GM18499 (cell line): ENCODE results near the gene TRPV3.
"Not testable (repeated sequence)": the region's sequence is repeated elsewhere in the genome, so short reads cannot be mapped to it uniquely, and the experiment has no call there.

ENCODE experiments used
- ATAC-seq: cut with Tn5 transposase; IDR thresholded peaks from one replicate; pipeline ENCODE4 v1.9.1; 2021; ENCODE audit warnings: moderate number of reproducible peaks; ENCODE audit not compliant: insufficient read depth, unreplicated experiment

The TRPV3 gene

GRCh38 chr17:3557768-3558583 is at the start of gene TRPV3:
Gene TRPV3 (minus strand): TSS chr17:3557812. CDS start chr17:3554850, 2,962 bp downstream.
- no peak for ATAC-seq

GRCh38 chr17:3603870-3604259 is 46.3 kb upstream of the TRPV3 start:
- ATAC-seq, result no peak

- no peak for ATAC-seq
Measured at GRCh38 chr17:3603119-3603869, 45.7 kb upstream of the TRPV3 start.

- no peak for ATAC-seq
Measured at GRCh38 chr17:3602499-3602898, 44.9 kb upstream of the TRPV3 start.

GRCh38 chr17:3600529-3601205 is 43.1 kb upstream of the TRPV3 start:
- ATAC-seq, result no peak

- no peak for ATAC-seq
Measured at GRCh38 chr17:3598078-3598477, 40.5 kb upstream of the TRPV3 start.

GRCh38 chr17:3596804-3597464 is 39.3 kb upstream of the TRPV3 start:
- no peak for ATAC-seq

- ATAC-seq, result no peak
Measured at GRCh38 chr17:3594976-3595375, 37.4 kb upstream of the TRPV3 start.

- ATAC-seq, result no peak
Measured at GRCh38 chr17:3594051-3594800, 36.6 kb upstream of the TRPV3 start.

- no peak for ATAC-seq
Measured at GRCh38 chr17:3593384-3593783, 35.8 kb upstream of the TRPV3 start.

GRCh38 chr17:3592216-3592860 is 34.7 kb upstream of the TRPV3 start:
- no peak for ATAC-seq

- ATAC-seq, result no peak
Measured at GRCh38 chr17:3590768-3591167, 33.2 kb upstream of the TRPV3 start.

- no peak for ATAC-seq
Measured at GRCh38 chr17:3590231-3590630, 32.6 kb upstream of the TRPV3 start.

- ATAC-seq, result no peak
Measured at GRCh38 chr17:3589784-3590183, 32.2 kb upstream of the TRPV3 start.

GRCh38 chr17:3585826-3586225 is 28.2 kb upstream of the TRPV3 start:
- ATAC-seq, result no peak

- no peak for ATAC-seq
Measured at GRCh38 chr17:3583456-3583855, 25.8 kb upstream of the TRPV3 start.

- no peak for ATAC-seq
Measured at GRCh38 chr17:3582915-3583314, 25.3 kb upstream of the TRPV3 start.

- not testable (repeated sequence) for ATAC-seq
Measured at GRCh38 chr17:3578667-3579066, 21.1 kb upstream of the TRPV3 start.

- ATAC-seq, result no peak
Measured at GRCh38 chr17:3576970-3577369, 19.4 kb upstream of the TRPV3 start.
